ENCODE data around the gene PTPRN2. TPM values are rescaled to one million over a fixed set of nuclear protein-coding genes. Genes with fewer than 3 reads are reported as not detected.

The PTPRN2 gene
- total and polyA plus RNA-seq, 2 of the 13 experiments (the other 11 are each of a cell fraction or from before 2014, with no cell fraction given) = 2.5 to 24.2 TPM

- DNase-seq (ENCODE audit: low spot score) (no peak), FAIRE-seq (no peak), ATAC-seq (no peak)
- H3K36me3 ChIP-seq (replicated peaks in 1 of 2; ENCODE audit: control insufficient read depth in 1 of 2, insufficient read depth in 2 of 2, low read length in 2 of 2) = no peaks in the 10 kb centered on the region
- H2AFZ ChIP-seq (ENCODE audit: low read length) = no peak overlapping the region
- 0 out of 2 replicates have a peak, but pooled peaks cover 3% of the 10 kb centered on the region for H4K20me1 ChIP-seq (ENCODE audit: insufficient read depth, low read length)
- H3K9me3 ChIP-seq (ENCODE audit: low read length) = peaks cover 6% of the 10 kb centered on the region; the same call in 1 of the 2 replicates
- H3K79me2 ChIP-seq (ENCODE audit: insufficient read depth, low read length) = no peaks in the 10 kb centered on the region
- no peak for TF ChIP-seq ZNF619 (CRISPR knock-in tag; IDR thresholded peaks at IDR 0.05)
- TF ChIP-seq ZNF205 (CRISPR knock-in tag; IDR thresholded peaks at IDR 0.05) = no peak
- no peak for TF ChIP-seq ZBTB39 (CRISPR knock-in tag; IDR thresholded peaks at IDR 0.05)
- TF ChIP-seq ZNF292 (CRISPR knock-in tag; IDR thresholded peaks at IDR 0.05; ENCODE audit: borderline replicate concordance, low read depth) = no peak
- TF ChIP-seq ZSCAN20 (CRISPR knock-in tag; IDR thresholded peaks at IDR 0.05; ENCODE audit: borderline replicate concordance) = no peak
- no peak for TF ChIP-seq ZNF737 (CRISPR knock-in tag; IDR thresholded peaks at IDR 0.05; ENCODE audit: borderline replicate concordance)
- no peak for TF ChIP-seq PBX2 (CRISPR knock-in tag; IDR thresholded peaks at IDR 0.05)
- no peak for TF ChIP-seq ZNF574 (CRISPR knock-in tag; IDR thresholded peaks at IDR 0.05)
- CTCF ChIA-PET (ENCODE audit: low intra/inter-chr PET ratio, low total read pairs) = no interaction called here
- H3K27me3 ChIP-seq (ENCODE audit: control insufficient read depth in 1 of 2, insufficient read depth in 2 of 2, low read length in 2 of 2) = peaks cover 2 to 55% of the 10 kb centered on the region in 2 experiments; a peak in 3 of 5 replicates
- H3K4me1 ChIP-seq (ENCODE audit: insufficient read depth, low read length) = no peaks in the 10 kb centered on the region
- BruUV-seq (replicated peaks) = no TSS peak
- POLR2A ChIA-PET = no interaction called here
- intact Hi-C loops (cut with micrococcal nuclease; ENCODE audit: unreplicated experiment) (no loop called here), in situ Hi-C loops (cut with HindIII; ENCODE audit: extremely low pct_ligation_motif_present, low pct_unique_long_range_greater_than_20kb) (no loop called here)
- H3K4me2 ChIP-seq (ENCODE audit: low read depth, low read length) = no peak overlapping the region
- no peak overlapping the region for H3K27ac ChIP-seq (ENCODE audit: extremely low read length, insufficient read depth, low read length)
- no peak overlapping the region for H3K4me3 ChIP-seq (replicated peaks in 1 of 3; ENCODE audit: insufficient read depth in 1 of 3, low read depth in 2 of 3, low read length in 3 of 3)
- 0% methylated on average over 2 of the region's 2 CpGs for WGBS (ENCODE audit: low lambda C conversion rate)
- no peak overlapping the region for H3K9ac ChIP-seq (ENCODE audit: insufficient read depth, low read depth, low read length)
These were observed 1092.5 kb downstream of the PTPRN2 start for GRCh38 chr7:157495177-157495553.
